NCI-H1417 treated with DMSO at 0.1 percent for 48 hours (cell line): ENCODE measurements around the gene KLHL20.
"Not testable (repeated sequence)": the region's sequence is repeated elsewhere in the genome, so short reads cannot be mapped to it uniquely, and the experiment has no call there.

Experiments used
- DNase-seq: peaks from one replicate; lab custom pipeline; 2025; lab: John Stamatoyannopoulos, UW

Gene KLHL20, protein sequence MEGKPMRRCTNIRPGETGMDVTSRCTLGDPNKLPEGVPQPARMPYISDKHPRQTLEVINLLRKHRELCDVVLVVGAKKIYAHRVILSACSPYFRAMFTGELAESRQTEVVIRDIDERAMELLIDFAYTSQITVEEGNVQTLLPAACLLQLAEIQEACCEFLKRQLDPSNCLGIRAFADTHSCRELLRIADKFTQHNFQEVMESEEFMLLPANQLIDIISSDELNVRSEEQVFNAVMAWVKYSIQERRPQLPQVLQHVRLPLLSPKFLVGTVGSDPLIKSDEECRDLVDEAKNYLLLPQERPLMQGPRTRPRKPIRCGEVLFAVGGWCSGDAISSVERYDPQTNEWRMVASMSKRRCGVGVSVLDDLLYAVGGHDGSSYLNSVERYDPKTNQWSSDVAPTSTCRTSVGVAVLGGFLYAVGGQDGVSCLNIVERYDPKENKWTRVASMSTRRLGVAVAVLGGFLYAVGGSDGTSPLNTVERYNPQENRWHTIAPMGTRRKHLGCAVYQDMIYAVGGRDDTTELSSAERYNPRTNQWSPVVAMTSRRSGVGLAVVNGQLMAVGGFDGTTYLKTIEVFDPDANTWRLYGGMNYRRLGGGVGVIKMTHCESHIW

DNA sequence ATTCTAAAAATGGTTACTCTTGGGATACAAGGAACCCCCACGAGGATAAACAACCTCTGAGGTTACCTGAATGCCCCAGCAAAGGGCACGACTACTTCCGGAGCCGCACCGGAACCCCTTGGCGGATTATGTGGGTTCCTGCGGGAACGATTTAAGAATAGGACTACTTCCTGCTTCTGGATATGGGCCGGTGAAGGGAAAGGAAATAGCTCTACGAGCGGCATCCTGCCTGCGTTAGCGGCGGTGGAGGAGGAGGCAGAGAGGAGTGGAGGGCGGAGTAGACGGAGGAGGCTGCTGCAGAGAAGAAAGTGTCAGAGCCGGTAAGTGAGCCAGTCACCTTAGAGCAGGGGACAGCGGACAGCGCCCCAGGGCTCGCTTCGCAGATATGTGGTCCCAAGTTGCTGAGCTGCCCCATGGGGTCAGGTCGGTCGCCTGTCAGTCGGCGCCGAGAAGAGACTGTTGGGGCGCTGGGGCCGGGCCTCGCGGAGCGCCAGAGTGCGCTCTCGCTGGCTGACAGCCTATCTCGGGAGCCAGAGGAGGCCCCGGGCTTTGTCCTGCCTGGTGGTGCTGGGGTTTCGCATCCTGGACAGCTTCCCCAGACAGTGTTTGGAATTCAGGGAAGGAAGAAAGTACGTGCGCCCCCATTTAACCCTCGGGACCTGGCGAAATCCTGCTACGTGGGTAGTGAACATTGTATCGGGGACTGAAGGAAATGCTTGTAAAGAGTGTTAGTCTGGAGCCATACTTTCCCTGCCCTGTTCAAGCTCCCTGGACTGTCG lies at the start of gene KLHL20:
KLHL20 (plus strand) TSS at position 223 of the 779 bp plus-strand sequence. CDS start 1,063 bp downstream, outside the sequence.
- peak; percentile 79 for DNase-seq

DNA sequence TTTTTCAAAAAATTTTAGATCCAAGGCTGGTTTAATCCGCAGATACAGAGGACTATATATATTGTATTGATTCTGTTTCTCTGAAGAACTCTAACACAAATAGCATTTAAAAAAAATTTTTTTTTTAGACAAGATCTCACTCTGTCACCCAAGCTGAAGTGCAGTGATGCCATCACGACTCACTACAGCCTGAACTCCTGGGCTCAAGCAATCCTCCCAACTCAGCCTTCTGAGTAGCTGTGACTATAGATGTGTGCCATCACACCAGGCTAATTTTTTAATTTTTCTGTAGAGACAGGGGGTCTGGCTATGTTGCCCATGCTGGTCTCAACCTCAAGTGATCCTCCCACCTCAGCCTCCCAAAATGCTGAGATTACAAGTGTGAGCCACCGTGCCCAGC lies 48.1 kb upstream of the KLHL20 start:
- no peak for DNase-seq

DNA sequence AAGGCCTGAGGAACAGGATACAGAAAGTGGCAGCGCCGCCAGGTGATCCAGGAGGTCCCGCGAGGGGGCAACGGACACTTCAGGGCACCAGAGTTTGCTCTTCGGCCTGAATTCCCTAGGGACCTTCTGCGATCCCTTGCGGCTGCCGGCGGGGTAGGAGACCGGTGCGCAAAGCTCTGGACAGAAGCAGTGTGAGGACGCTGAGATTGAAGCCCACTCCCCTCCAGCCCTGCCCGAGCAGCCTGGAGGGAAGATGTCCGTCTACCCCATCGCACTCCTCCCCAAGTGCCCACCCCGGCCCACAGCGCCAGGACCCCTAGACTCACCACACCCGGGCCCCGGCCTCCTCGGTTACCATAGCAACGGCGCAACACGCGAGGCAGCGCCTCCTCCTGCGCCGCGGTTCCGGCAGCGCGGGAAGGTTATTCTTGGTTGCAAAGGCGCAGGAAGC lies 45.3 kb upstream of the KLHL20 start, which contains the start of gene ANKRD45:
ANKRD45 (minus strand) TSS at position 361 of the 451 bp plus-strand sequence. CDS start 10,433 bp downstream, outside the sequence.
- peak; percentile 30 for DNase-seq

DNA sequence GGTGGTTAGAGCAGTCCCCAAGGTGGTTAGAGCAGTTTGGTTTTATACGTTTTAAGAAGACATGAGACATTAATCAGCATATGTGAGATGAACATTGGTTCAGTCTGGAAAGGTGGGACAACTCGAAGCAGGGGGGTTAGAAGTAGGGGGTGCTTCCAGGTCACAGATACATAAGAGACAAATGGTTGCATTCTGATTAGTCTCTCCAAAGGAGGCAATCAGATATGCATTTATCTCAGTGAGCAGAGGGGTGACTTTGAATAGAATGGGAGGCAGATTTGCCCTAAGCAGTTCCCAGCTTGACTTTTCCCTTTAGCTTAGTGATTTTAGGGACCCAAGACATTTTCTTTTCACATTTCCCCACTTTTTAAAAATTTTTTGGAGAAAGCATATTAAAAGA lies 40.3 kb upstream of the KLHL20 start:
- not testable (repeated sequence) for DNase-seq

DNA sequence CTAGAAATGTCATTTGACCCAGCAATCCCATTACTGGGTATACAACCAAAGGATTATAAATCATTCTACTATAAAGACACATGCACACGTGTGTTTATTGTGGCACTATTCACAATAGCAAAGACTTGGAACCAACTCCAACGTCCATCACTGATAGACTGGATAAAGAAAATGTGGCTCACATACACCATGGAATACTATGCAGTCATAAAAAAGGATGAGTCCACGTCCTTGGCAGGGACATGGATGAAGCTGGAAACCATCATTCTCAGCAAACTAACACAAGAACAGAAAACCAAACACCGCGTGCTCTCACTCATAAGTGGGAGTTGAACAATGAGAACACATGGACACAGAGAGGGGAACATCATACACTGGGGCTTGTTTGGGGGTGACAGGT lies 34.6 kb upstream of the KLHL20 start:
- not testable (repeated sequence) for DNase-seq

DNA sequence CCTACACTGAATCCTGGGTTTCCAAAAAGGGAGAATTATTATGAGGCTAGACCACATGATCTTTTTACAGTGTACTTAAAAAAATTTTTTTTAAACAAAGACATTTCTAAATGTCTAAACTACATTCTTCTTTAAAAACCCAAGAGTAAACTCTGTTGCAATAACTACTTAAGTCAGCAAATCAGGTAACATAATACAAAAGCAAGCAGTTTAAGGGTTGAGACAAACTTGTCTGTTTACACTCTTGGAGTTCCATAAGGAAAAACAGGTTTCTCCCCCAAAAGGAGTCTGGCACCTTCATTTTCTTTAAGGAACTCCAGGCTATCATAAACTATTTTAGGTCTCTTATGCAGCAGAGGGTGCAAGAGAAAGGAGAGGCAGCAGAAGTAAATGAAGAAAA lies 32.6 kb upstream of the KLHL20 start:
- no peak for DNase-seq

DNA sequence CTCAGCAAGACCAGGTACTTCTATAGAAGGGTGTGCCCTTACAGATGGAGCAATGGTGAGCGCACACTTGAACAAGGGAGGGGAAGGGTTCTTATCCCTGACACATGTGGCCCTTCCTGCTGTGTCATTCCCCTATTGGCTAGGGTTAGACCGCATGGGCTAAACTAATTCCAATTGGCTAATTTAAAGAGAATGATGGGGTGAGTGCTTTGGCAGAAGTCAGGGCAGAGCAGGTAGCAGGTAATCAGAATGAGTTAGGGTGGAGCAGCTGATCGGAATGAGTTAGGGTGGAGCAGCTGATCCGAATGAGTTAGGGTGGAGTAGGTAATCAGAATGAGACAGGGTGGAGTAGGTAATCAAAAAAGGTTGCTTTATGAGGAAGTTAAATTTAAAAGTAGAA lies 30.9 kb upstream of the KLHL20 start:
- not testable (repeated sequence) for DNase-seq

DNA sequence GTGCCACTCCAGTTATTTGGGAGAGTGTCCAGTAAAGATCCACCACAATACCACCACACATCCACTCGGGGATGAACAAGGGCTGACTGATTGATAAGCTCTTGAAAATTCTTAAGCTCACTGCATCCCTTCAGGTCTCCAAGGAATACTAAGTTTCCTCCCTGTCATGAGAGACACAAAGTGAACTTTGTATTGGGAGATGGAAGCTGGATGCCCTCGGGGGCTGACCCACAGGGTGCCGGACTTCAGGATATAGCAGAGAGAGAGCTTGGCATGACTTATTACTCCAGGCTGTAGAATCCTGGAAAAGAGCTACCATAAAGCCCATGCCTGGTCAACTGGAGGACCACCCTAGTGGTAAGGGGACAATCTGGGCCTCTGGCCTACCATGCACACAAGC lies 29.7 kb upstream of the KLHL20 start:
- not testable (repeated sequence) for DNase-seq

DNA sequence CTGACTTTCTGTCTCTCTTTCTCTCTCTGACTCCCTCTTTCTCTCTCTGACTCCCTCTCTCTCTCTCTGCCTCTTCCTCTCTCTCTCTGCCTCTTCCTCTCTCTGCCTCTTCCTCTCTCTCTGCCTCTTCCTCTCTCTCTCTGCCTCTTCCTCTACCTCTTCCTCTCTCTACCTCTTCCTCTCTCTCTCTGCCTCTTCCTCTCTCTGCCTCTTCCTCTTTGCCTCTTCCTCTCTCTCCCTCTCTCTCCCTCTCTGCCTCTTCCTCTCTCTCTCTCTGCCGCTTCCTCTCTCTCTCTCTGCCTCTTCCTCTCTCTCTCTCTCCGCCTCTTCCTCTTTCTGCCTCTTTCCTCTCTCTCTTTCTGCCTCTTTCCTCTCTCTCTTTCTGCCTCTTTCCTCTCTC lies 26.5 kb upstream of the KLHL20 start:
- no peak for DNase-seq

DNA sequence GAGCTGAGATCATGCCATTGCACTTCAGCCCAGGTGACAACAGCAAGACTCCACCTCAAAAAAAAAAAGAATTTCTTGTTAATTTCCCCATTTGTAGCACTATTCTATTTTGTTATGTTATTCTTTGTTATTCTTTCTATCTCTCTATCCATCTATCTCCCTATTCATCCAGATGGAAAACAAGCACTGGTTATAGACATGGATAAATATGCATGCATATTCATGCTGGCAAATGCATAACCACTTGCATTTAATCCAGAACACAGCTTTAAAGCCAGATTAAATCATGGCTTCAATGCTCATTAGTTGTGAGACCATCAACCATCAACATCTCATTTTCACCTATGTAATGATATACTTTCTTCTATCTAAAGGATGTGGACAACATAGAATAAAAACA lies 21.5 kb upstream of the KLHL20 start:
- no peak for DNase-seq

DNA sequence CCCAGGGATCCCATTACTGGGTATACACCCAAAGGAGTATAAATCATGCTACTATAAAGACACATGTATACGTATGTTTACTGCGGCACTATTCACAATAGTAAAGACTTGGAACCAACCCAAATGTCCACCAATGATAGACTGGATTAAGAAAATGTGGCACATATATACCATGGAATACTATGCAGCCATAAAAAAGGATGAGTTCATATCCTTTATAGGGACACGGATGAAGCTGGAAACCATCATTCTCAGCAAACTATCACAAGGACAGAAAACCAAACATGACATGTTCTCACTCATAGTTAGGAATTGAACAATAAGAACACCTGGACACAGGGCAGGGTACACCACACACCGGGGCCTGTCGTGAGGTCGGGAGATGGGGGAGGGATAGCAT lies 13.5 kb upstream of the KLHL20 start:
- DNase-seq, result not testable (repeated sequence)

DNA sequence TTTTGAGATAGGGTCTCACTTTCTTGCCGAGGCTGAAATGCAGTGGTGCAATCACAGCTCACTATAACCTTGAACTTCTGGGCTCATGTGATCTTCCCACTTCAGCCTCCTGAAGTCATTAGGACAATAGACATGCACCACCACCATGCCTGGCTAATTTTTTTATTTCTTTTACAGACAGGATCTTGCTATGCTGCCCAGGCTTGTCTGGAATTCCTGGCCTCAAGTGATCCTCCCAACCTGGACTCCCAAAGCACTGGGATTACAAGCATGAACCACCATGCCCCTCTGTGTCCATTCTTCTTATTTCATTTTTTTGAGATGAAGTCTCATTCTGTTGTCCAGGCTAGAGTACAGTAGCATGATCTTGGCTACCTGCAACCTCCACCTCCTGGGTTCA lies 12.0 kb upstream of the KLHL20 start:
- no peak for DNase-seq

DNA sequence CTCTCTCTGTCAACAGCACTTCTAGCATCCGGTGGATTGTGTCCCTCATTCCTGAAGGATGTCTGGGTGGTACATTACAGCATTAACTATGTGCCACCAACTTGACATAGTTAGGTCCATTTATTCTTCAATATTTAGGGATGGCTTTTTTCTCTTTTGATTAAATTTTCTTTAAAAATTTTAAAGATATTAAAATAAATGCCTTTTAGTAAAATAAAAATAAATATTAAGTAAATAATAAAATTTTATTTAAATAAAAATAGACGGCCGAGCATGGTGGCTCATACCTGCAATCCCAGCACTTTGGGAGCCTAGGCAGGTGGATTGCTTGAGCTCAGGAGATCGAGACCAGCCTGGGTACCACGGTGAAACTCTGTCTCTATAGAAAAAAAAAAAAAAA lies 9.7 kb upstream of the KLHL20 start:
- DNase-seq, result no peak

DNA sequence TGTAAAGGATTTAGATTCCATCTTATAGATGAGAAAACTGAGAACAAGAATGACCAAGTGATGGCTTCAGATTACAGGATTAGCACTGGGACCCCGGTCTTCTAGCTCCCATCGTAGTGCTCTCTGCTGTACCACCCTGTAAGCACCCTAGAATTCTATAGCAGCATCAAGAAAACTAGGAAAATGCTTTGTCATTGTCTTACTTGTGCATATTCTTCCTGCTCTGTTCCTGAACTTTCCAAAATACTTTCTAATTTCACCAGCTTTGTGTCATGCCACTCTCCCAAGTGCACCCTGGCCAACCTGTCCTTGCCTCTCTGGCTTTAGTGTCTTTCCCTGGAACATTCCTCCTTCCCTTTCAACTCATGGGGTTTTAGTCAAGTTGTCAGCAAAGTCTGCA lies 6.0 kb upstream of the KLHL20 start:
- no peak for DNase-seq

DNA sequence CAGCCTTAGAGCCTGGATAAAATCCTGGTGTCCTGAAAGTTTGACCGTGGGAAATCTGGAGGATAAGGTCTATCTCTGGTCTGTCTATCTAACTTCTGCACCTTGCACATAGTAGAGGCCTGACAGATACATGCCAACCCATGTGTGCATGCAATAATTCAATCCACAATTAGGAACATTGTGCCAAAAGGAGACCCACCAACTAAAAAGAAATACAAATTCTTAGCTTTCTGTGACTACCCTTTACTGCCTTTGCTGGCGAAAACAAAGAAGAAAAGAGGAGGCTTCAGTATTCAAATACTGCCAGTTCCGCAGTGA lies 381 bp upstream of the KLHL20 start:
- DNase-seq, result no peak

DNA sequence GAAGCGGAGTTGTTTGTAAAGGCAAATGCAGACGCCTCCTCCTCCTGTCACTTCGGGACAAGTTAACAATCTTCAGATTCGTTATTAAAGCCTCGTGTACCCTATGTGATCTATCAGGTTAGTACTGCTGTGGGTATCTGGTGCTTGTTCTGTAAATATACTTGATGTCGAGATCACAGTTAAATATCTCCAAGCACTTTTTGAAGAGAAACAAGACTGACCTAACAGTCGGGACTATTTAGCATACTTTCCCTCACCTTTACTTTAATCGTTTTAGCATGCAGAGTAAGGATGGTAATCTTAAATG lies 710 bp downstream of the KLHL20 start:
- no peak for DNase-seq

DNA sequence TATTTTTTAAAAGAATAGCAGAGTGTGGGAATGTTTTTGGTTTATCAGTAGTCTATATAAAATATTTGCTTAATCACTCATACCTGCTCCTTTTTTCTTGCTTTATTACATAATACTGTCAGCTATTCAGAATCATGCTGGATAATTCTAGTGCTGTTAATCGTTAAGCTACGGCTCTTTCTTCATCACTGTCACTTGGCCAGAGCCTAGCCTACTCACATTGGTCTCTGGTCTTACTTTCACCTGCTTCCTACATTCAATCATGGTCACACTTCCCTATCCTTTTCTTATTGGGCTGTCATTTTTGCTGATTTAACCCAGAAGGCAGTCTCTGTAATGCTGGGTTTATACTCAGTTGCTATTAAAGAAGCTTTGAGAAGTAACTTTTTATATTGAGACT lies 2.5 kb downstream of the KLHL20 start:
- DNase-seq, result no peak

DNA sequence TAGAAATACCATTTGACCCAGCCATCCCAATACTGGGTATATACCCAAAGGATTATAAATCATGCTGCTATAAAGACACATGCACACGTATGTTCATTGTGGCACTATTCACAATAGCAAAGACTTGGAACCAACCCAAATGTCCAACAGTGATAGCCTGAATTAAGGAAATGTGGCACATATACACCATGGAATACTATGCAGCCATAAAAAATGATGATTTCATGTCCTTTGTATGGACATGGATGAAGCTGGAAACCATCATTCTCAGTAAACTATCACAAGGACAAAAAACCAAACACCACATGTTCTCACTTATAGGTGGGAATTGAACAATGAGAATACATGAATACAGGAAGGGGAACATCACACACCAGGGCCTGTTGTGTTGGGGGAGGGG lies 16.6 kb downstream of the KLHL20 start:
- DNase-seq, result not testable (repeated sequence)

DNA sequence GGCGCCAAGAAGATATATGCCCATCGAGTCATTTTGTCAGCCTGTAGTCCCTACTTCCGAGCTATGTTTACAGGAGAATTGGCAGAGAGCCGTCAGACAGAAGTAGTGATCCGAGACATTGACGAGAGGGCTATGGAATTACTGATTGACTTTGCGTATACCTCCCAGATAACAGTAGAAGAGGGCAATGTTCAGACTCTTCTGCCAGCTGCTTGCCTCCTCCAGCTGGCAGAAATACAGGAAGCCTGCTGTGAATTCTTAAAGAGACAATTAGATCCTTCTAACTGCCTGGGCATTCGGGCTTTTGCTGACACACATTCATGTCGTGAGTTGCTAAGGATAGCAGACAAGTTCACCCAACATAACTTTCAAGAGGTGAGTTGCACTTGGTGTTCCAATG lies 19.1 kb downstream of the KLHL20 start:
- DNase-seq, result no peak

DNA sequence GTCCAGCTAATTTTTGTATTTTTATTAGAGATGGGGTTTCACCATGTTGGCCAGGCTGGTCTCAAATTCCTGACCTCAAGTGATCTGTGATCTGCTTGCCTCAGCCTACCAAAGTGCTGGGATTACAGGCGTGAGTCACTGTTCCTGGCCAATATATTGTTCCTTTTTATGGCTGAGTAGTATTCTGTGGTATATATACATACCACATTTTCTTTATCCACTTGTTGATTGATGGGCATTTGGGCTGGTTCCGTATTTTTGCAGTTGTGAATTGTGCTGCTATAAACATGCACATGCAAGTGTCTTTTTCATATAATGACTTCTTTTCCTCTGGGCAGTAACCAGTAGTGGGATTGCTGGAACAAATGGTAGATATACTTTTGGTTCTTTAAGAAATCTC lies 21.3 kb downstream of the KLHL20 start:
- DNase-seq, result not testable (repeated sequence)

DNA sequence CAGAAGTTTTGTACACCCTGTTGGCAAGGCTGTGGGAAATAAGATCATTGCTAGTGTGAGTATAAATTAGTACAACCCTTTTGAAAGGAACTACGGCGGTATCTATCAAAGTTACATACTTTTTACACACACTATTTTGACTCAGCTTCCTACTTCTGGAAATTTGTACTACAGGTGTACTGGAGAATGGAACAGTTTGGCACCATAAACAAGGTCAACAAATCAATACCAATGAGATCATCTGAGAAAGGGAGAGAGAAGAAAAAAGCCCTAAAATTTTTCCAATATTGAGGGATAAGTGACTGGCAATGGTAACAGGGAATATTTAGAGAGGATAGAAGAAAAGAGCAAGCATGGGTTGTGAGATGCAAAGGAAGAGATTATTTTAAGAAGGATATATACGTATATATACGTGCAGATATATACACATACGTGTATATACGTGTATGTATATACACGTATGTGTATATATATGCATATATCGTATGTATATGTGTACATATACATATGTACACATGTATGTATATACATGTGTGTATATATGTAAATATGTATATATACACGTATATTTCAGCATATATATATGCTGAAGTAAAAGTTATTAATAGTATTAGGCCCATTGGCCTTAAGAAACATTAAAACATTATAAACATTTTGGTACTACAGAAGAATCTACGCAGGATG lies 27.6 kb downstream of the KLHL20 start:
- DNase-seq, result no peak

DNA sequence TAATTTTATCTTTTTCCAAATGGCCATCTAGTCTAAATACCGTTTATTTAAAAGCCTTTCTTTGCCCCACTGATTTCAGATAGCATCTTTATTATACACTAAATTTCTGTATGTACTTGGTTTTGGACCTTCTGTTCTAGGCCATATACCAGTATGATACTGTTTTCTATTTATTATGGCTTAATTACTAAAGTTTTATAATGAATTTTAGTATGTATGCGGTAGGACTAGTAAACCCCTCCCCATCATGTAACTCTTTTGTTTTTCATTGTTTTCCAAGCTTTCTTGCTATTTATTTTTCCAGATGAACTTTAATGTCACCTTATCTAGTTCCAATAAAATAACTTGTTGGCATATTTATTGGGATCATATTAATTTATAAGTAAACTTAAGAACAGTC lies 29.9 kb downstream of the KLHL20 start:
- DNase-seq, result no peak
